Gastroesophageal sphincter (tissue), 4 donors: ENCODE results near the gene HDC. TPM values are rescaled to one million over a fixed set of nuclear protein-coding genes. Genes with fewer than 3 reads are reported as not detected.

ENCODE experiments used
- ATAC-seq: fragments of 150-250 bp; one replicate; pipeline ENCODE4 v1.9.1; 2016; ENCODE audit warnings: mild to moderate bottlenecking, moderate library complexity
- H3K27ac ChIP-seq, 4 donors: fragments of 200-600 bp; sonication (generic) in 3 of 4; 1 replicate in 3 of 4; 2 replicates in 1 of 4; pipeline ENCODE4 v1.5.1; 2016 to 2019
- H3K27me3 ChIP-seq: fragments of 200-600 bp; sonication (generic); one replicate; pipeline ENCODE4 v1.5.1; 2019
- H3K36me3 ChIP-seq, 2 donors: fragments of 200-600 bp; sonication (generic); one replicate each; pipeline ENCODE4 v1.5.1; 2019; ENCODE audit warnings: control low read depth in 1 of 2
- H3K4me1 ChIP-seq, 3 donors: fragments of 200-600 bp; sonication (generic); 1 replicate in 2 of 3; 2 replicates in 1 of 3; pipeline ENCODE4 v1.5.1; 2016 to 2019; ENCODE audit warnings: control low read depth in 2 of 3
- H3K4me3 ChIP-seq, 2 donors: fragments of 200-600 bp; sonication (generic); one replicate each; pipeline ENCODE4 v1.5.1; 2019; ENCODE audit warnings: mild to moderate bottlenecking in 1 of 2, moderate library complexity in 1 of 2
- H3K9me3 ChIP-seq, 3 donors: fragments of 200-600 bp; sonication (generic); one replicate each; pipeline ENCODE4 v1.5.1; 2017 to 2019; ENCODE audit warnings: control low read depth in 2 of 3
- EP300 ChIP-seq: sonication (generic); formaldehyde crosslinking; IDR thresholded peaks from one replicate; pipeline ENCODE4 v1.6.1; 2017; ENCODE audit warnings: antibody characterized with exemption, mild to moderate bottlenecking
- POLR2A ChIP-seq, 2 donors: fragments of 450-650 bp; IDR thresholded peaks; one replicate each; pipeline ENCODE4 v1.6.1; 2017; ENCODE audit warnings: antibody characterized with exemption in 2 of 2, mild to moderate bottlenecking in 2 of 2, moderate library complexity in 1 of 2
- POLR2AphosphoS5 ChIP-seq: sonication (generic); formaldehyde crosslinking; IDR thresholded peaks from one replicate; pipeline ENCODE4 v1.6.1; 2017; ENCODE audit warnings: antibody characterized with exemption
- WGBS, 2 donors: methylation state at CpG; one replicate each; pipeline ENCODE4 v1.1.5; 2018; ENCODE audit warnings: low coverage in 1 of 2; 5-methylcytosine and 5-hydroxymethylcytosine counted together
- total RNA-seq, 4 donors: library from RNA; depleted of rRNA; stranded (reverse); fragments of >200 nt; gene quantifications; one replicate each; pipeline ENCODE4 v1.1.0, GENCODE V29; 2016
- TF ChIP-seq, protein P1 (sequence below), 4 experiments: fragments of 200-600 bp in 2 of 4; fragments of 450-650 bp in 2 of 4; sonication (generic) in 1 of 4; IDR thresholded peaks; one replicate each; pipeline ENCODE4 v1.5.1; 2017 to 2019; ENCODE audit warnings: antibody characterized with exemption in 4 of 4, mild to moderate bottlenecking in 2 of 4, moderate library complexity in 2 of 4

Gene HDC
- total RNA-seq, 4 donors from 2014 or later = 3.1 to 4.2 (median 4.0) TPM; not detected in 1

GRCh38 chr15:50225938-50226337 is 39.6 kb downstream of the HDC start:
- no peak overlapping the region for H3K4me3 ChIP-seq
- ATAC-seq = no peak
- TF ChIP-seq POLR2AphosphoS5 (no peak), EP300 (no peak), POLR2A (IDR thresholded peaks at IDR 0.05) (no peak)
- TF ChIP-seq, protein P1, sequence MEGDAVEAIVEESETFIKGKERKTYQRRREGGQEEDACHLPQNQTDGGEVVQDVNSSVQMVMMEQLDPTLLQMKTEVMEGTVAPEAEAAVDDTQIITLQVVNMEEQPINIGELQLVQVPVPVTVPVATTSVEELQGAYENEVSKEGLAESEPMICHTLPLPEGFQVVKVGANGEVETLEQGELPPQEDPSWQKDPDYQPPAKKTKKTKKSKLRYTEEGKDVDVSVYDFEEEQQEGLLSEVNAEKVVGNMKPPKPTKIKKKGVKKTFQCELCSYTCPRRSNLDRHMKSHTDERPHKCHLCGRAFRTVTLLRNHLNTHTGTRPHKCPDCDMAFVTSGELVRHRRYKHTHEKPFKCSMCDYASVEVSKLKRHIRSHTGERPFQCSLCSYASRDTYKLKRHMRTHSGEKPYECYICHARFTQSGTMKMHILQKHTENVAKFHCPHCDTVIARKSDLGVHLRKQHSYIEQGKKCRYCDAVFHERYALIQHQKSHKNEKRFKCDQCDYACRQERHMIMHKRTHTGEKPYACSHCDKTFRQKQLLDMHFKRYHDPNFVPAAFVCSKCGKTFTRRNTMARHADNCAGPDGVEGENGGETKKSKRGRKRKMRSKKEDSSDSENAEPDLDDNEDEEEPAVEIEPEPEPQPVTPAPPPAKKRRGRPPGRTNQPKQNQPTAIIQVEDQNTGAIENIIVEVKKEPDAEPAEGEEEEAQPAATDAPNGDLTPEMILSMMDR (IDR thresholded peaks at IDR 0.05) = no peak
- H3K27ac ChIP-seq = no peak overlapping the region
- H3K9me3 ChIP-seq = no peaks in the 10 kb centered on the region
- no peaks in the 10 kb centered on the region for H3K36me3 ChIP-seq
- H3K4me1 ChIP-seq = no peaks in the 10 kb centered on the region
- 90 to 91% methylated on average over 3 of the region's 3 CpGs for WGBS, 2 donors
- no peaks in the 10 kb centered on the region for H3K27me3 ChIP-seq

GRCh38 chr15:50225057-50225456 is 40.5 kb downstream of the HDC start:
- no peak overlapping the region for H3K4me3 ChIP-seq
- ATAC-seq = no peak
- H3K36me3 ChIP-seq = no peaks in the 10 kb centered on the region
- no peaks in the 10 kb centered on the region for H3K27me3 ChIP-seq
- WGBS, 2 donors = 90 to 100% methylated on average over 1 of the region's 1 CpG
- no peaks in the 10 kb centered on the region for H3K9me3 ChIP-seq
- H3K4me1 ChIP-seq = no peaks in the 10 kb centered on the region
- no peak for TF ChIP-seq EP300
- TF ChIP-seq POLR2AphosphoS5 = no peak
- no peak for TF ChIP-seq POLR2A (IDR thresholded peaks at IDR 0.05)
- TF ChIP-seq, protein P1 (IDR thresholded peaks at IDR 0.05) = no peak
- H3K27ac ChIP-seq = no peak overlapping the region

DNA sequence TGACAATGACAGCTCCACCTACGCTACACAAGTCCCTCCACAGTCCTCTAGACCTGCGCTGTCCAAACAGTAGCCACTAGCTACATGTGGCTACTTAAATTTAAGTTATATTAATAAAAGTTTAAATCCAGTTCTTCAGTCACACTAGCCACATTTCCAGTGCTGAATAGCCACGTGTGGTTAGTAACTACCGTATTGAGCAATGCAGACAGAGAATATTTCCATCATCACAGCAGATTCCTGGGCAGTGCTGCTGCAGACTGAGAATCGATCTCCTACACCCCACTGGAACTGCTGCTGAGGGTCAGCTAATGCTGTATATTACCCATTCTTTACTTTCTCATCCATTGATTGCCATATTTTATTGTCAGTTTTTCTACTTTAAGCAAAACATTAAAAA is 40.9 kb downstream of the HDC start:
- WGBS, 2 donors = 50 to 65% methylated on average over 2 to 5 of the region's 5 CpGs

DNA sequence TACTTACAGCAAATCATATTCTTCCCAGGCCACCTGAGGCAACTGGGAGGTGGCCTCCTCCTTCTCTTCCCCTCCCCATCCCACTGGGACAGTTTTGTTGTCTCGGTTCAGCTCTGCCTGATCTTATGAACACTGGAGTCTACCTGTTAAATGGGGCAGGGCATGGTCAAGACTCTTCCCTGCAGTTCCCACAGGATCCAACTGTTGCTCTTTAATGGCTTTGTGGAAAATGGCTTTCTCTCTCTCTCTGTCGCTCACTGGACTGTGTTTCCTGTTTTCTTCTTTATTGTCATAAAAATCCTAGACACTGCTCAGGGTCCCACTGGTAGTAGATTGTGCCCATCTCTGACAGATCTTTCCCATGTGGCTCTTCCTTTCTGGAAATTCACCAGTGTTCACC is 43.3 kb downstream of the HDC start:
- Histone ChIP-seq H3K27me3 (no peaks in the 10 kb centered on the region), H3K36me3 (no peaks in the 10 kb centered on the region), H3K4me1 (no peaks in the 10 kb centered on the region), H3K27ac (no peak overlapping the region), H3K9me3 (no peaks in the 10 kb centered on the region), H3K4me3 (no peak overlapping the region)
- no peak for ATAC-seq
- TF ChIP-seq EP300 (no peak), POLR2AphosphoS5 (no peak), POLR2A (IDR thresholded peaks at IDR 0.05) (no peak)
- TF ChIP-seq, protein P1 (IDR thresholded peaks at IDR 0.05) = no peak
- WGBS, 2 donors = 59 to 80% methylated on average over 2 of the region's 2 CpGs

More for the DNA sequence above, 40.9 kb downstream of the HDC start:
- Histone ChIP-seq H3K4me3 (no peak overlapping the region), H3K36me3 (no peaks in the 10 kb centered on the region), H3K4me1 (no peaks in the 10 kb centered on the region), H3K27ac (no peak overlapping the region), H3K27me3 (no peaks in the 10 kb centered on the region), H3K9me3 (no peaks in the 10 kb centered on the region)
- ATAC-seq = no peak
- TF ChIP-seq POLR2AphosphoS5 = no peak
- no peak for TF ChIP-seq POLR2A (IDR thresholded peaks at IDR 0.05)
- no peak for TF ChIP-seq EP300
- TF ChIP-seq, protein P1 (IDR thresholded peaks at IDR 0.05) = no peak

GRCh38 chr15:50219820-50220219 is 45.7 kb downstream of the HDC start:
- H3K36me3 ChIP-seq = no peaks in the 10 kb centered on the region
- H3K4me1 ChIP-seq = no peaks in the 10 kb centered on the region
- TF ChIP-seq POLR2AphosphoS5 (no peak), EP300 (no peak), POLR2A (IDR thresholded peaks at IDR 0.05) (no peak)
- TF ChIP-seq, protein P1 (IDR thresholded peaks at IDR 0.05) = no peak
- no peaks in the 10 kb centered on the region for H3K9me3 ChIP-seq
- no peak for ATAC-seq
- no peak overlapping the region for H3K4me3 ChIP-seq
- 67 to 78% methylated on average over 1 of the region's 2 CpGs for WGBS, 2 donors
- peaks cover 6% of the 10 kb centered on the region for H3K27me3 ChIP-seq
- no peak overlapping the region for H3K27ac ChIP-seq
